GM23338 (cell line): ENCODE results near the gene MMAB. TPM values are rescaled to one million over a fixed set of nuclear protein-coding genes. Genes with fewer than 3 reads are reported as not detected.

Experiments used
- ATAC-seq: fragments of 200-7000 bp; cut with Tn5 transposase; 3 replicates; pipeline ENCODE4 v1.9.1; 2020
- DNase-seq: peaks from one replicate; pipeline ENCODE4 v3.0.0-alpha.2; 2015; ENCODE audit warnings: low spot score
- H2AFZ ChIP-seq: fragments of 200-600 bp; sonication (generic); 2 replicates; pipeline ENCODE4 v1.8.0; 2016; ENCODE audit warnings: antibody characterized with exemption, mild to moderate bottlenecking, moderate library complexity
- H3F3A ChIP-seq: fragments of 200-600 bp; sonication (generic); replicated peaks from 2 replicates; pipeline ENCODE4 v1.8.0; 2017; ENCODE audit warnings: antibody characterized with exemption, mixed run types, low read depth
- H3K27ac ChIP-seq: fragments of 200-600 bp; sonication (generic); 2 replicates; pipeline ENCODE4 v1.6.1; 2016; ENCODE audit warnings: low read depth
- H3K27me3 ChIP-seq: fragments of 200-600 bp; sonication (generic); 2 replicates; pipeline ENCODE4 v1.8.0; 2016; ENCODE audit warnings: mild to moderate bottlenecking, mixed run types, moderate library complexity; ENCODE audit not compliant: insufficient read depth
- H3K36me3 ChIP-seq: fragments of 200-600 bp; sonication (generic); 2 replicates; pipeline ENCODE4 v1.8.0; 2016; ENCODE audit warnings: mild to moderate bottlenecking; ENCODE audit not compliant: insufficient read depth
- H3K4me1 ChIP-seq: fragments of 200-600 bp; sonication (generic); 2 replicates; pipeline ENCODE4 v1.8.0; 2016; ENCODE audit warnings: mild to moderate bottlenecking, moderate library complexity; ENCODE audit not compliant: insufficient read depth
- H3K4me2 ChIP-seq: fragments of 200-600 bp; sonication (generic); 2 replicates; pipeline ENCODE4 v1.7.1; 2017; ENCODE audit warnings: mixed run types
- H3K4me3 ChIP-seq: fragments of 200-600 bp; sonication (generic); 2 replicates; pipeline ENCODE4 v1.6.1; 2016; ENCODE audit warnings: mixed run types
- H3K79me2 ChIP-seq: fragments of 200-600 bp; sonication (generic); replicated peaks from 2 replicates; pipeline ENCODE4 v1.8.0; 2017; ENCODE audit warnings: mild to moderate bottlenecking; ENCODE audit not compliant: insufficient read depth
- H3K9me2 ChIP-seq: fragments of 200-600 bp; sonication (generic); 2 replicates; pipeline ENCODE4 v1.8.0; 2017; ENCODE audit not compliant: insufficient read depth
- H4K20me1 ChIP-seq: fragments of 200-600 bp; sonication (generic); replicated peaks from 2 replicates; pipeline ENCODE4 v1.8.0; 2017; ENCODE audit warnings: mild to moderate bottlenecking; ENCODE audit not compliant: insufficient read depth
- H3K27ac Mint-ChIP-seq: 2 replicates; pipeline ENCODE4 v1.8.0; 2020; ENCODE audit warnings: inconsistent platforms, mild to moderate bottlenecking, moderate library complexity, mixed read lengths
- H3K27me3 Mint-ChIP-seq: 3 replicates; pipeline ENCODE4 v1.8.0; 2022; ENCODE audit warnings: low read depth, mild to moderate bottlenecking, moderate library complexity, mixed read lengths, inconsistent platforms; ENCODE audit not compliant: insufficient read depth, poor library complexity
- H3K36me3 Mint-ChIP-seq: 3 replicates; pipeline ENCODE4 v1.8.0; 2021; ENCODE audit warnings: low read depth, mild to moderate bottlenecking, inconsistent platforms, moderate library complexity, mixed read lengths
- H3K4me1 Mint-ChIP-seq: 3 replicates; pipeline ENCODE4 v1.8.0; 2020; ENCODE audit warnings: mild to moderate bottlenecking, inconsistent platforms, mixed read lengths
- H3K4me3 Mint-ChIP-seq: 3 replicates; pipeline ENCODE4 v1.8.0; 2021; ENCODE audit warnings: moderate library complexity, mild to moderate bottlenecking, inconsistent platforms, mixed read lengths
- H3K9me3 Mint-ChIP-seq: 3 replicates; pipeline ENCODE4 v1.8.0; 2020; ENCODE audit warnings: moderate library complexity, mild to moderate bottlenecking, inconsistent platforms, mixed read lengths
- CREB1 ChIP-seq: fragments of 250-450 bp; sonication (Bioruptor Pico); IDR thresholded peaks from 2 replicates; pipeline ENCODE4 v1.5.0; 2020; ENCODE audit warnings: low read depth, mild to moderate bottlenecking, moderate library complexity
- CTCF ChIP-seq, 2 experiments: fragments of 200-600 bp in 1 of 2; sonication (generic) in 1 of 2; conservative IDR thresholded peaks; 2 replicates each; pipeline versions ENCODE4 v1.5.1 to v1.6.1; 2016 to 2017; ENCODE audit warnings: antibody characterized with exemption in 2 of 2, low read depth in 2 of 2, mild to moderate bottlenecking in 2 of 2, moderate library complexity in 1 of 2
- ETS1 ChIP-seq: IDR thresholded peaks from 2 replicates; pipeline ENCODE4 v1.6.1; 2016; ENCODE audit warnings: antibody characterized with exemption
- EZH2 ChIP-seq: fragments of 200-600 bp; sonication (generic); IDR thresholded peaks from one replicate; pipeline ENCODE4 v1.8.0; 2017; ENCODE audit warnings: antibody characterized with exemption, mild to moderate bottlenecking, low read depth; ENCODE audit not compliant: unreplicated experiment
- EZH2phosphoT487 ChIP-seq: fragments of 200-600 bp; sonication (generic); IDR thresholded peaks from one replicate; pipeline ENCODE4 v1.8.1; 2018; ENCODE audit warnings: antibody characterized with exemption; ENCODE audit not compliant: unreplicated experiment
- JUNB ChIP-seq: IDR thresholded peaks from one replicate; pipeline ENCODE4 v1.6.1; 2016; ENCODE audit warnings: antibody characterized with exemption; ENCODE audit not compliant: unreplicated experiment
- NANOG ChIP-seq: IDR thresholded peaks from 2 replicates; pipeline ENCODE4 v1.6.1; 2016; ENCODE audit warnings: antibody characterized with exemption, borderline replicate concordance
- POLR2AphosphoS5 ChIP-seq: IDR thresholded peaks from 2 replicates; pipeline ENCODE4 v1.6.1; 2016; ENCODE audit warnings: antibody characterized with exemption, low read depth
- REST ChIP-seq: IDR thresholded peaks from one replicate; pipeline ENCODE4 v1.6.1; 2018; ENCODE audit warnings: antibody characterized with exemption; ENCODE audit not compliant: unreplicated experiment
- STAT1 ChIP-seq: IDR thresholded peaks from one replicate; pipeline ENCODE4 v1.6.1; 2016; ENCODE audit warnings: antibody characterized with exemption; ENCODE audit not compliant: unreplicated experiment
- ZNF114 ChIP-seq: fragments of 250-450 bp; sonication (Bioruptor Pico); IDR thresholded peaks from 2 replicates; pipeline ENCODE4 v1.5.0; 2020; ENCODE audit warnings: mild to moderate bottlenecking, moderate library complexity
- polyA plus RNA-seq: library from polyadenylated mRNA; unstranded; fragments of >200 nt; fragmentation: Nextera tagmentation; extraction: Ambion mirVana; gene quantifications from 2 replicates; pipeline ENCODE4 v1.2.1, GENCODE V29; 2016
- total RNA-seq: library from RNA; depleted of rRNA; stranded (reverse); fragments of >200 nt; shearing (Covaris generic); gene quantifications from 2 replicates; pipeline ENCODE4 v1.2.3, GENCODE V29; 2014

The MMAB gene
- total and polyA plus RNA-seq, 2 experiments from 2014 or later, result 24.7 to 38.5 TPM

GRCh38 chr12:109579639-109580038, 6.3 kb upstream of the MMAB start:
- Mint-ChIP-seq H3K4me1 (peaks cover 6% of the 10 kb centered on the region), H3K36me3 (peaks cover 56% of the 10 kb centered on the region), H3K9me3 (no peaks in the 10 kb centered on the region), H3K27ac (no peak overlapping the region), H3K4me3 (no peak overlapping the region), H3K27me3 (peaks cover 6% of the 10 kb centered on the region)
- H4K20me1 ChIP-seq, result no peaks in the 10 kb centered on the region
- ATAC-seq (no peak), DNase-seq (no peak)
- peaks cover 4% of the 10 kb centered on the region; the same call in 1 of the 2 replicates for H3K4me1 ChIP-seq
- H3F3A ChIP-seq, result no peaks in the 10 kb centered on the region
- H3K36me3 ChIP-seq, result peaks cover 28% of the 10 kb centered on the region
- TF ChIP-seq EZH2, result no peak
- no peak for TF ChIP-seq ZNF114 (CRISPR knock-in tag)
- TF ChIP-seq EZH2phosphoT487, result no peak
- no peak for TF ChIP-seq REST
- no peak for TF ChIP-seq NANOG
- TF ChIP-seq CREB1 (CRISPR knock-in tag), result no peak
- no peak for TF ChIP-seq POLR2AphosphoS5
- no peak for TF ChIP-seq CTCF (conservative IDR thresholded peaks at IDR 0.05; ENCODE audit: low read depth in 2 of 2)
- no peak for TF ChIP-seq STAT1
- TF ChIP-seq ETS1, result no peak
- no peak for TF ChIP-seq JUNB
- no peak overlapping the region for H3K4me3 ChIP-seq
- H3K79me2 ChIP-seq, result peaks cover 18% of the 10 kb centered on the region
- H3K27ac ChIP-seq, result no peak overlapping the region
- no peak overlapping the region for H2AFZ ChIP-seq
- H3K27me3 ChIP-seq, result no peaks in the 10 kb centered on the region
- H3K9me2 ChIP-seq, result no peaks in the 10 kb centered on the region
- no peak overlapping the region for H3K4me2 ChIP-seq
